KMS-11 (cell line): ENCODE data around the gene ASF1A.

Experiments used
- H2AFZ ChIP-seq: fragments of 200-600 bp; sonication (generic); 2 replicates; pipeline ENCODE4 v1.6.1; 2016; ENCODE audit warnings: antibody characterized with exemption, mixed run types, low read depth
- H3K27ac ChIP-seq: fragments of 200-600 bp; sonication (generic); 2 replicates; pipeline ENCODE4 v1.6.1; 2016; ENCODE audit warnings: mild to moderate bottlenecking, mixed run types
- H3K27me3 ChIP-seq: fragments of 200-600 bp; sonication (generic); 2 replicates; pipeline ENCODE4 v1.6.1; 2017; ENCODE audit warnings: mild to moderate bottlenecking, low read depth, mixed run types, moderate library complexity; ENCODE audit not compliant: insufficient read depth
- H3K36me3 ChIP-seq: fragments of 200-600 bp; sonication (generic); 2 replicates; pipeline ENCODE4 v1.6.1; 2017; ENCODE audit warnings: mild to moderate bottlenecking, mixed run types; ENCODE audit not compliant: insufficient read depth
- H3K4me1 ChIP-seq: fragments of 200-600 bp; sonication (generic); 2 replicates; pipeline ENCODE4 v1.6.1; 2016; ENCODE audit warnings: mild to moderate bottlenecking, low read depth, mixed run types; ENCODE audit not compliant: poor library complexity, severe bottlenecking
- H3K4me2 ChIP-seq: fragments of 200-600 bp; sonication (generic); 2 replicates; pipeline ENCODE4 v1.7.0; 2016; ENCODE audit warnings: mild to moderate bottlenecking, mixed run types
- H3K4me3 ChIP-seq: fragments of 200-600 bp; sonication (generic); IDR thresholded peaks from 2 replicates; pipeline ENCODE4 v1.6.1; 2017; ENCODE audit warnings: low read depth, low read length, mixed read lengths; ENCODE audit not compliant: insufficient read depth
- H3K79me2 ChIP-seq: fragments of 200-600 bp; sonication (generic); 2 replicates; pipeline ENCODE4 v1.6.1; 2016; ENCODE audit warnings: low read depth, mixed run types; ENCODE audit not compliant: insufficient read depth
- H3K9ac ChIP-seq: fragments of 200-600 bp; sonication (generic); 2 replicates; pipeline ENCODE4 v1.6.1; 2016; ENCODE audit warnings: mild to moderate bottlenecking, mixed run types
- H4K20me1 ChIP-seq: fragments of 200-600 bp; sonication (generic); 2 replicates; pipeline ENCODE4 v1.6.1; 2016; ENCODE audit warnings: mild to moderate bottlenecking, mixed run types; ENCODE audit not compliant: insufficient read depth
- TF ChIP-seq, protein P1 (sequence below): fragments of 200-600 bp; sonication (generic); conservative IDR thresholded peaks from 2 replicates; pipeline ENCODE4 v1.6.1; 2017; ENCODE audit warnings: low read depth, mild to moderate bottlenecking, antibody characterized with exemption, low read length, moderate library complexity, mixed read lengths

ASF1A gene

GRCh38 chr6:118895261-118895560 lies 1.3 kb downstream of the ASF1A start:
- Histone ChIP-seq H3K4me1 (peaks cover 51% of the 10 kb centered on the region), H3K4me2 (peak overlapping the region; percentile 69), H3K27me3 (no peaks in the 10 kb centered on the region), H3K4me3 (no peak overlapping the region), H2AFZ (no peak overlapping the region), H3K79me2 (peaks cover 60% of the 10 kb centered on the region), H3K36me3 (no peaks in the 10 kb centered on the region), H3K9ac (peak overlapping the region; percentile 94), H3K27ac (peak overlapping the region; percentile 91), H4K20me1 (no peaks in the 10 kb centered on the region)
- TF ChIP-seq, protein P1, sequence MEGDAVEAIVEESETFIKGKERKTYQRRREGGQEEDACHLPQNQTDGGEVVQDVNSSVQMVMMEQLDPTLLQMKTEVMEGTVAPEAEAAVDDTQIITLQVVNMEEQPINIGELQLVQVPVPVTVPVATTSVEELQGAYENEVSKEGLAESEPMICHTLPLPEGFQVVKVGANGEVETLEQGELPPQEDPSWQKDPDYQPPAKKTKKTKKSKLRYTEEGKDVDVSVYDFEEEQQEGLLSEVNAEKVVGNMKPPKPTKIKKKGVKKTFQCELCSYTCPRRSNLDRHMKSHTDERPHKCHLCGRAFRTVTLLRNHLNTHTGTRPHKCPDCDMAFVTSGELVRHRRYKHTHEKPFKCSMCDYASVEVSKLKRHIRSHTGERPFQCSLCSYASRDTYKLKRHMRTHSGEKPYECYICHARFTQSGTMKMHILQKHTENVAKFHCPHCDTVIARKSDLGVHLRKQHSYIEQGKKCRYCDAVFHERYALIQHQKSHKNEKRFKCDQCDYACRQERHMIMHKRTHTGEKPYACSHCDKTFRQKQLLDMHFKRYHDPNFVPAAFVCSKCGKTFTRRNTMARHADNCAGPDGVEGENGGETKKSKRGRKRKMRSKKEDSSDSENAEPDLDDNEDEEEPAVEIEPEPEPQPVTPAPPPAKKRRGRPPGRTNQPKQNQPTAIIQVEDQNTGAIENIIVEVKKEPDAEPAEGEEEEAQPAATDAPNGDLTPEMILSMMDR: no peak

GRCh38 chr6:118895859-118896258 lies 1.9 kb downstream of the ASF1A start:
- H2AFZ ChIP-seq: no peak overlapping the region
- H4K20me1 ChIP-seq: no peaks in the 10 kb centered on the region
- no peak overlapping the region for H3K4me3 ChIP-seq
- H3K9ac ChIP-seq: peak overlapping the region; percentile 94
- no peaks in the 10 kb centered on the region for H3K36me3 ChIP-seq
- H3K4me1 ChIP-seq: peaks cover 49% of the 10 kb centered on the region
- TF ChIP-seq, protein P1: no peak
- H3K27me3 ChIP-seq: no peaks in the 10 kb centered on the region
- H3K79me2 ChIP-seq: peaks cover 67% of the 10 kb centered on the region
- peak overlapping the region; percentile 91 for H3K27ac ChIP-seq
- peak overlapping the region; percentile 69 for H3K4me2 ChIP-seq

- H3K36me3 ChIP-seq: no peaks in the 10 kb centered on the region
- H2AFZ ChIP-seq: no peak overlapping the region
- H4K20me1 ChIP-seq: no peaks in the 10 kb centered on the region
- TF ChIP-seq, protein P1: peak; percentile 54
- no peaks in the 10 kb centered on the region for H3K27me3 ChIP-seq
- H3K4me3 ChIP-seq: no peak overlapping the region
- H3K79me2 ChIP-seq: peaks cover 74% of the 10 kb centered on the region
- peak overlapping the region; percentile 91 for H3K27ac ChIP-seq
- peak overlapping the region; percentile 69 for H3K4me2 ChIP-seq
- peaks cover 49% of the 10 kb centered on the region for H3K4me1 ChIP-seq
- peak overlapping the region; percentile 94 for H3K9ac ChIP-seq
These were observed 2.6 kb downstream of the ASF1A start for GRCh38 chr6:118896339-118897136.

DNA sequence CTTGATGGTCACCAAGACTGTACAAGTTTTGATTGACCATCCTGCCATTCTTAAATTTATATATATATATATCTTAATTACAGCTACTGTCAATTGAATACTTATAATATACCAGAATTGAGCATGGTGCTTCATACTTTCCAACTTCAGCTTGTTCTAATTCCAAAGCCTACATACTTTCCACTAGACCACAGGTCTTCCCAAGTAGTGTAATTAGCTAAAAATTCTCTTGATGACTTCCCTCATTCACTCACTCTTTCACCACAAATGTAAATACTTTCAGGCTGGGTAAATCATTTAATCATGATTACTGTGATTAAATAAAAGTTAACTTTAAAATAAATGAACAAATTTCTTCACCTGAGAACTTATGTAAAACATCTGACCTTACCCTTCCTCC lies 3.4 kb downstream of the ASF1A start:
- Histone ChIP-seq H3K4me2 (peak overlapping the region; percentile 69), H3K4me3 (no peak overlapping the region), H3K4me1 (peaks cover 46% of the 10 kb centered on the region), H3K27ac (peak overlapping the region; percentile 91; the same call in 1 of the 2 replicates), H3K79me2 (peaks cover 82% of the 10 kb centered on the region), H3K27me3 (no peaks in the 10 kb centered on the region), H3K9ac (no peak overlapping the region; the same call in 1 of the 2 replicates), H3K36me3 (no peaks in the 10 kb centered on the region), H2AFZ (no peak overlapping the region), H4K20me1 (no peaks in the 10 kb centered on the region)
- TF ChIP-seq, protein P1: no peak
